ENCODE data around the gene SH3PXD2B.

Gene SH3PXD2B

GRCh38 chr5:172305380-172305779, 148.9 kb downstream of the SH3PXD2B start:
- no peaks in the 10 kb centered on the region for H3K4me1 ChIP-seq (ENCODE audit: control insufficient read depth, low read length)
- no peaks in the 10 kb centered on the region for H3F3A ChIP-seq (ENCODE audit: control insufficient read depth, insufficient read depth)
- TF ChIP-seq EZH2phosphoT487 (IDR thresholded peaks at IDR 0.05; ENCODE audit: borderline replicate concordance, low read length) (no peak), CTCF (IDR thresholded peaks at IDR 0.05; ENCODE audit: low read depth, low read length, poor library complexity, severe bottlenecking) (no peak)
- no peaks in the 10 kb centered on the region for H3K36me3 ChIP-seq (ENCODE audit: control insufficient read depth, low read length)
- peaks cover 4% of the 10 kb centered on the region; the same call in 1 of the 2 replicates for H3K27me3 ChIP-seq (ENCODE audit: control insufficient read depth, low read length)
- H3K9me3 ChIP-seq (ENCODE audit: control insufficient read depth, insufficient read depth, low read length) = 0 out of 2 replicates have a peak, but pooled peaks cover 2% of the 10 kb centered on the region
- H3K27ac ChIP-seq (ENCODE audit: low read depth, low read length) = no peak overlapping the region
- H3K4me3 ChIP-seq (ENCODE audit: low read length) = no peak overlapping the region
- H3K79me2 ChIP-seq (ENCODE audit: control insufficient read depth, low read length) = no peaks in the 10 kb centered on the region
- no peaks in the 10 kb centered on the region for H4K20me1 ChIP-seq (ENCODE audit: control insufficient read depth, insufficient read depth, low read depth, low read length)
- no peak overlapping the region for H3K4me2 ChIP-seq (ENCODE audit: low read length)
- H3K9me2 ChIP-seq (replicated peaks; ENCODE audit: control insufficient read depth, low read length) = no peaks in the 10 kb centered on the region

GRCh38 chr5:172303572-172304335, 150.6 kb downstream of the SH3PXD2B start:
- Histone ChIP-seq H3K9me2 (replicated peaks; ENCODE audit: control insufficient read depth, low read length) (no peaks in the 10 kb centered on the region), H3F3A (ENCODE audit: control insufficient read depth, insufficient read depth) (no peaks in the 10 kb centered on the region), H3K36me3 (ENCODE audit: control insufficient read depth, low read length) (no peaks in the 10 kb centered on the region), H3K27me3 (ENCODE audit: control insufficient read depth, low read length) (peaks cover 2% of the 10 kb centered on the region; the same call in 1 of the 2 replicates), H3K27ac (ENCODE audit: low read depth, low read length) (no peak overlapping the region), H3K9me3 (ENCODE audit: control insufficient read depth, insufficient read depth, low read length) (0 out of 2 replicates have a peak, but pooled peaks cover 2% of the 10 kb centered on the region), H3K4me3 (ENCODE audit: low read length) (no peak overlapping the region), H3K4me1 (ENCODE audit: control insufficient read depth, low read length) (no peaks in the 10 kb centered on the region), H3K4me2 (ENCODE audit: low read length) (no peak overlapping the region), H4K20me1 (ENCODE audit: control insufficient read depth, insufficient read depth, low read depth, low read length) (no peaks in the 10 kb centered on the region), H3K79me2 (ENCODE audit: control insufficient read depth, low read length) (no peaks in the 10 kb centered on the region)
- no peak for TF ChIP-seq EZH2phosphoT487 (IDR thresholded peaks at IDR 0.05; ENCODE audit: borderline replicate concordance, low read length)
- TF ChIP-seq CTCF (IDR thresholded peaks at IDR 0.05; ENCODE audit: low read depth, low read length, poor library complexity, severe bottlenecking) = no peak

GRCh38 chr5:172303162-172303561, 151.2 kb downstream of the SH3PXD2B start:
- H4K20me1 ChIP-seq (ENCODE audit: control insufficient read depth, insufficient read depth, low read depth, low read length) = no peaks in the 10 kb centered on the region
- H3K4me1 ChIP-seq (ENCODE audit: control insufficient read depth, low read length) = no peaks in the 10 kb centered on the region
- no peak overlapping the region for H3K4me2 ChIP-seq (ENCODE audit: low read length)
- H3F3A ChIP-seq (ENCODE audit: control insufficient read depth, insufficient read depth) = no peaks in the 10 kb centered on the region
- H3K27ac ChIP-seq (ENCODE audit: low read depth, low read length) = no peak overlapping the region
- TF ChIP-seq EZH2phosphoT487 (IDR thresholded peaks at IDR 0.05; ENCODE audit: borderline replicate concordance, low read length) (no peak), CTCF (IDR thresholded peaks at IDR 0.05; ENCODE audit: low read depth, low read length, poor library complexity, severe bottlenecking) (no peak)
- H3K9me3 ChIP-seq (ENCODE audit: control insufficient read depth, insufficient read depth, low read length) = 0 out of 2 replicates have a peak, but pooled peaks cover 2% of the 10 kb centered on the region
- no peaks in the 10 kb centered on the region for H3K79me2 ChIP-seq (ENCODE audit: control insufficient read depth, low read length)
- no peaks in the 10 kb centered on the region for H3K36me3 ChIP-seq (ENCODE audit: control insufficient read depth, low read length)
- H3K9me2 ChIP-seq (replicated peaks; ENCODE audit: control insufficient read depth, low read length) = no peaks in the 10 kb centered on the region
- no peaks in the 10 kb centered on the region for H3K27me3 ChIP-seq (ENCODE audit: control insufficient read depth, low read length)
- no peak overlapping the region for H3K4me3 ChIP-seq (ENCODE audit: low read length)
